ENCODE results near the gene FSD2.

DNA sequence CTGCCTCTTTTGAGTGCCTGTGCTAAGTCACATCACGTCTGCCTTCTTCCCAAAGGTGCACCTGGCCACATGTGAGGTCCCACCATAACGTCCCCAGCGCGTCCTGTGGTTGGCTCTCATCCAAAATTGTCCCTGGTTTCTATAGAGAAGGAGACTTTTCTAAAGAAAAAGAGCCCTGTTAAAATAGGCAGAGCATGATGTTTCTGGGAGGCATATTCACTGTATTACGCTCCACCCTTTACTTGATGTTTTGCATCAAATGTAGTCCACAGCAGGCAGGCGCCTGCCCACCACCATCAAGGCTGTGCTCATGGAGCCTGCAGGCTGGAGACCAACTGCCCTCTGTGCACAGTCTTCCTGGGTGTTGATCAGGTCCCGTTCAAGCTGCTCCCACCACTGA lies 39.8 kb upstream of the FSD2 start:
- TF ChIP-seq EZH2 (IDR thresholded peaks at IDR 0.05; ENCODE audit: low read depth, low read length, severe bottlenecking) = no peak
- TF ChIP-seq BCL11A (IDR thresholded peaks at IDR 0.05; ENCODE audit: low read depth in 2 of 2, low read length in 2 of 2) = no peak
- TF ChIP-seq, protein P1, sequence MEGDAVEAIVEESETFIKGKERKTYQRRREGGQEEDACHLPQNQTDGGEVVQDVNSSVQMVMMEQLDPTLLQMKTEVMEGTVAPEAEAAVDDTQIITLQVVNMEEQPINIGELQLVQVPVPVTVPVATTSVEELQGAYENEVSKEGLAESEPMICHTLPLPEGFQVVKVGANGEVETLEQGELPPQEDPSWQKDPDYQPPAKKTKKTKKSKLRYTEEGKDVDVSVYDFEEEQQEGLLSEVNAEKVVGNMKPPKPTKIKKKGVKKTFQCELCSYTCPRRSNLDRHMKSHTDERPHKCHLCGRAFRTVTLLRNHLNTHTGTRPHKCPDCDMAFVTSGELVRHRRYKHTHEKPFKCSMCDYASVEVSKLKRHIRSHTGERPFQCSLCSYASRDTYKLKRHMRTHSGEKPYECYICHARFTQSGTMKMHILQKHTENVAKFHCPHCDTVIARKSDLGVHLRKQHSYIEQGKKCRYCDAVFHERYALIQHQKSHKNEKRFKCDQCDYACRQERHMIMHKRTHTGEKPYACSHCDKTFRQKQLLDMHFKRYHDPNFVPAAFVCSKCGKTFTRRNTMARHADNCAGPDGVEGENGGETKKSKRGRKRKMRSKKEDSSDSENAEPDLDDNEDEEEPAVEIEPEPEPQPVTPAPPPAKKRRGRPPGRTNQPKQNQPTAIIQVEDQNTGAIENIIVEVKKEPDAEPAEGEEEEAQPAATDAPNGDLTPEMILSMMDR (IDR thresholded peaks at IDR 0.05; ENCODE audit: control extremely low read depth in 1 of 3, insufficient read depth in 1 of 3, low read depth in 1 of 3, low read length in 3 of 3) = no peak
- no peak for TF ChIP-seq CHD2 (IDR thresholded peaks at IDR 0.05; ENCODE audit: low read length)
- TF ChIP-seq HDAC6 (IDR thresholded peaks at IDR 0.05; ENCODE audit: low read depth, low read length) = no peak
- no peak for TF ChIP-seq MAFK (IDR thresholded peaks at IDR 0.05; ENCODE audit: low read depth, low read length)
- TF ChIP-seq POLR2AphosphoS5 (IDR thresholded peaks at IDR 0.05; ENCODE audit: low read depth, low read length) = no peak
- TF ChIP-seq BRCA1 (IDR thresholded peaks at IDR 0.05; ENCODE audit: low read depth, low read length) = no peak
- TF ChIP-seq POLR2A (IDR thresholded peaks at IDR 0.05; ENCODE audit: control extremely low read depth in 1 of 2, low read depth in 2 of 2, low read length in 2 of 2) = no peak
- no peak for TF ChIP-seq EP300 (IDR thresholded peaks at IDR 0.05; ENCODE audit: borderline replicate concordance in 1 of 2, low read depth in 2 of 2, low read length in 2 of 2)
